NCI-H2029 (cell line): ENCODE measurements around the gene NELL1.
"Not testable (repeated sequence)": the region's sequence is repeated elsewhere in the genome, so short reads cannot be mapped to it uniquely, and the experiment has no call there.

Experiments
- DNase-seq: peaks from one replicate; lab custom pipeline; 2025; lab: John Stamatoyannopoulos, UW

NELL1 gene

GRCh38 chr11:20770414-20770946 lies 101.1 kb downstream of the NELL1 start:
- no peak for DNase-seq

- DNase-seq: no peak
Observed at GRCh38 chr11:20771026-20771425, 101.6 kb downstream of the NELL1 start.

DNA sequence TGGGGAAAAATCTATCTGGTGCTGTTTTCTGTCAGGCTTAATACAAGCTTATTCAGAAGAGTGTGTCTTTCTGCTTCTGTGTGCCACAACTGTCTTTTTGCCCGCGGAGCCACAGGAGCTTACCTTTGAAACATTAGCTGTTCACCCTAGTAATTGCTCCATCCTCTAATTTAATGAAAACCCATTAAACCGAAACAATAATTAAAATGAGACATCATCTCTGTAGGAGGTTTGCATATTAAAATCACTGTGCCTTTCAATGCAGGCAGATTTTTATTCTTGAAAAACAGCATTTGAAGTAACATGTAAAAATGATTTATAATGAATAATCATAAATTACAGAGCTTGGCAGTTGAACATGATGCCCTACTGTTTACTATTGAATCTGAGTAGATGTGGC lies 102.3 kb downstream of the NELL1 start:
- no peak for DNase-seq

GRCh38 chr11:20775331-20775730 lies 105.9 kb downstream of the NELL1 start:
- no peak for DNase-seq

- DNase-seq: no peak
Observed at GRCh38 chr11:20782775-20783174, 113.4 kb downstream of the NELL1 start.

DNA sequence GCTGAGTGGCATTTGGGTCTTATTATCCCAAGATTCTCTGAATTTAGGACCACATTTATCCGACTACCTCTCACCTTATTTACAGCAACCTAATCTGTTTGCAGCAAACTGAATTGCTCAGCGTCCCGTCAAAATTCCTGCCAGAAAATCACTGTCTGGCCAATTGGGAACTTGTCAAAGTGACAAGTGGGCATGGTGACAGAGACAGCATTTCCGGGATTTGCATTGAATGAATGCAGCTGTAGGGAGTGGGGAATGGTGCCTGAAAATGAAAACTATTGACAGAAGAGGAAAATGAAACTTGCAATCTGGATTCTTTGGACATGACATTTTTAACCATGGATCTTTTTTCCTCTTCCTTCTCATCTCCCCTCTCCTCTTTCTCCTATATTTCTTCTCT lies 113.8 kb downstream of the NELL1 start:
- no peak for DNase-seq

DNA sequence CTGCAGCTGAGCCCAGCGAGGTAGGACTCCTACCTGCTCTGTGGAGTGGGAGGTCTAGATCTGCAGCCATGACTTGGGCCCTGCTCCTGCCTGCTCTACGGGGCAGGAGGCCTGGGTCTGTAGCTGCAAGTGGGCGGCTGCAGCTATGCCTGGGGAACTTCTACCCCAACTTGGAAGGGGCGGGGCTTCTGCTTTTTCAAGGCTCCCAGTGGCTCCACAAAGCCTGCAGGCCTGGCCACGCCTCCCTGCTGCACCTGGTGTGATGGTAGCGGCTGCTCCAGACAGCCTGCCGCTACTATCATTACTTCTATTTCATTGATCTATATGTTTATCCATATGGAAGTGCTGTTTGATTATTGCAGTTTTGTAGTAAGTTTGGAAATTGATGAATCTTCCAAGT lies 121.2 kb downstream of the NELL1 start:
- no peak for DNase-seq

DNA sequence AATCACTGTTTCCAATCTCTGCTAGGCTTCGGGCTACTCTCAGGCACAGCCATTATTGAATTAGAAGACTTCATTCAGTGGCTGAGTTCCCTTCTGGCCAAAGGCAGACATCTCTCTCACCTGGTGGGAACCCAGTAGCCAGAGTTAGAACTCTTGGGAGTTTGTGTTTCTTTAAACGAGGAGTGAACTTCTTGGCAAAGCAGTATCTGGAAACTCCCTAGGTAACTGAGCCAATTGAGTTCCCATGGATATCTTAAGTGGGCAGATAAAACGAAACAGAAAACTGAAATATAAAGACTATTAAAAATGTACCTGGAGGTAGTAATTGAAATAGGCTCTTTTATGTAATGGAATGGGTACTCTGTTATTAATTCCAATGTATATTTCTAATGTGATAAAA lies 125.6 kb downstream of the NELL1 start:
- DNase-seq: no peak

GRCh38 chr11:20808328-20808727 lies 138.9 kb downstream of the NELL1 start:
- DNase-seq: no peak

- no peak for DNase-seq
Observed at GRCh38 chr11:20821046-20821445, 151.7 kb downstream of the NELL1 start.

GRCh38 chr11:20821470-20821869 lies 152.1 kb downstream of the NELL1 start:
- no peak for DNase-seq

DNA sequence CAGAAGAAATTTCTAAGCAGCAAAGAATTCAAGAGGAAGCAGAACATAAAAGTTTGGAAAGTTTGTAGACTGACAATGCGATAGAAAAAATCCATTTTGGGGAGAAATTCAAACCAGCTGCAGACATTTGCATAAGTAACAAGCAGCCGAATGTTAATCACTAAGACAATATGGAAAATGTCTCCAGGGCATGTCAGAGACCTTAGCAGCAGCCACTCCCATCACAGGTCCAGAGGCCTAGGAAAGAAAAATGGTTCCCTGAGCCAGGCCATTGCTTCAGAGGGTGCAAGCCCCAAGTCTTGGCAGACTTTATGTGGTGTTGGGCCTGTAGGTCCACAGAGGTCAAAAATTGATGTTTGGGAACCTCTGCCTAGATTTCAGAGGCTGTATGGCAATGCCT lies 155.4 kb downstream of the NELL1 start:
- DNase-seq: no peak

DNA sequence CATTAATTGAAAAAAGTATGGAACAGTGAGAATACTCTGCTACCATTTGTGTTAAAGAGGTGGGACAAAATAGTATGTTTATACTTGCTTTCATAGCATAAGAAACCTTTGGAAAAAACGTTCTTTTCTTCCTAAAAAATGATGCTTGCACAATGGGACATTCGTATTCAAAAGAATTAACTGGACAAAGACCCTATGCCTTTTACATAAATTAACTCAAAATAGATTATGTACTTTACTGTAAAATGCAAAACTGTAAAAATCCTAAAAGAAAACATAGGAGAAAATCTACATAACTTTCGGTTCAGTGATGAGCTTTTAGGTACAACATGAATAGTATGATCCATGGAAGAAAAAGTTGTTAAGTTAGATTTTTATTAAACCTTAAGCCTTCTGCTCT lies 166.2 kb downstream of the NELL1 start:
- no peak for DNase-seq

DNA sequence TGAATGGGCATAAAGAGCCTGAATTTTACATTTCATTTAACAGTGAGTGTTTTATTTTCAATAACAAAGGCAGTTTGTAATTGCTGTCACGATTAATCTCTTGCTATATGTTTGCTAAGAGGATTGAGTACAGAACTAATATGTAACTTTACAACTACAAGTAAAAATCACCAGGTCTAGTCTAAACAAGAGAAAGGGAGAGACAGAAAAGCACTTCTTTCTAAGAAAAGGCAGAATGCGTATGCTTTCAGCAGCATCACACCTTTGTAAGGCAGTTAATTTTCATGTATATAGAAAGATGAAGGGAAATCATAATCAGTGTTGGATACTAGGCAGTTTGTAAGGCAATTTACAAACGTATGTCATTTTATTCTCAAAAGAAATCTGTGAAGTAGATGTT lies 169.8 kb downstream of the NELL1 start:
- no peak for DNase-seq

GRCh38 chr11:20840341-20840740 lies 171.0 kb downstream of the NELL1 start:
- DNase-seq: peak; percentile 83

DNA sequence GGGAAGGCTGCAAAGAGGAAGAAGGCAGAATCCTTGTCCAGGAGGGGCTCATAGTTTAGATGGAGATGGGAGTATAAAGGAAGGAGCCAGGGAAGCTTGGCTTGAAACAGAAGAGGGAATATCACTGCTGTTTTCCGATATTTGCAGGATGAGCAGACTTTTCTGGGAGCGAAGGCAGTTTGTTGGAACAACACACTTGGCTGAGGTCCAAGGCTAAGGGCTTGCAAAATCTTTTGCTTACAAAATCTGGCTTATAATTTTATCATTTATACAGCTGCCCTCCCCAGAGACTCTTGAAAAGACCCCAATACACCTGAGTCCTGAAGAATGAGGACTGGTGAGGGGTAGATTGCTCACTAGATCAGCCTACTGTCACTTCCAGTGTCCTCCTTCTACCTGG lies 174.8 kb downstream of the NELL1 start:
- DNase-seq: no peak

DNA sequence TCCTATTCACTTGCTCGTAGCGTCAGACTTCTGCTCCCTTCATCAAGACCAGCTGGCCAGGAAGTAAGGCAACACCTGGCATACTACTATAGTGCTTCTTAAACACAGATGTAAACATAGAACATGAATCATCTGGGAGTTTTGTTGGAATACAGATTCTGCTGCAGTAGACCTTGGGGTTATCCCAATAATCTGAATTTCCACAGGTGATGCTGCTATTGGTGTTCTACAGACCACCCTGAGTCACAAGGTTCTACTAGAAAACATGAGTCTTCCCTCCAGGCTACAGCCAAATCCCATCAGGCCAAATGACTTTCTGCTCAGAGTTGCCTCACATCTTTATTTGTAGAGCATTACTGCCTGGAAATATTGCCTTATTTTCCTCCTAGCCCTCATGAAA lies 175.2 kb downstream of the NELL1 start:
- peak; percentile 86 for DNase-seq

DNA sequence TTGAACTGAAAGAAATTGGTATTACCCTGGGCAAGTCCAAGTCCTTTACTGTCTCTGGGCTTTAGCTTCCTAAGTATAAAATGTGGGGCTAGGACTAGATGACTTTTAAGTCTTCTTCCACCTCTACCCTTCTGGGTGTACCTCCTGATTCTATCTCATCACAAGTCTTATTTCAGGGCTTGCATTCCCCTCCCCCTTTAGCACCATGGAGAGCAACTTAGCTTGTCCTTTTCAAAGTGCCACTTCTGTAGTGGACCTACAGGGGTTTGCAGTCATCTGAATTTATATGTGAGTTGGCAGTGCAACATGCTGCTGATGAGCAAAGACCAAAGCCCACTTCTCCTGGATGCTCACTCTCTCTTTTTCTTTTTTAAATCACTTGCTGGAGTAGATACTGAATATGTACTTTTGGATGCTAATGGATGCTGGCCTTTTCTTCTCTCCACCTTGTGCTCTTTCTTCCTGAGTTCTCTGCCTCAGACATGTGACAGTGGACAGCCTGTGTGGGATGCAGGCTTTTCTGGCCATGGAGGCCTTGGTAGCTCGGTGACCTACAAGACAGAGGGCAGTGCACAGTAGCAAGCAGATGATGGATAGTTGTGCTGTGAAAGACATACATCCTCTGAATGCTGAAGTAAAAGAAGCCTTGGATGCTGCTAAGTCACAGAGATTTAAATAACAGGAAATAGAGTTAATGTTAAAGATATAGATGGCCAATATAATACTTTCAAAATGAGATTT lies 185.0 kb downstream of the NELL1 start:
- no peak for DNase-seq

DNA sequence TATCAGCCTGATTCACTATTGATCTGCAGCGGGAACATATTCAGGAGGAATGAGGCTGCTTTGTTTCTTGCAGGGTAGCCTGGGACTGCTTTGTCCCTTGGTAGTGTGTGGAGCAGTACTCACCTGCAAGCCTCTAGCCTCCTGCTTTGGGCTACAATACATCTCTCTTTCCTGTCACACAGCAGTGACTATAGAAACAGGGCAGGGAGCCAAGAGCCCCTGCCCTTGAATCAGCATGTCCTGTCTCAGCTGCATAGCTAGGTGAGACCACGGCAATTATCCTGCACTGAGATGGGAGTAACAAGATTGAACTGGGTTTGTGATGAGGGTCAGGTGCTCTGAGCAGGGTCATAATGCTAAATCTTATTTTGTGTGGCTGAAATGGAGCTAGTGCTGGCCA lies 191.9 kb downstream of the NELL1 start:
- DNase-seq: peak; percentile 86

- not testable (repeated sequence) for DNase-seq
Observed at GRCh38 chr11:20862263-20862662, 192.9 kb downstream of the NELL1 start.

DNA sequence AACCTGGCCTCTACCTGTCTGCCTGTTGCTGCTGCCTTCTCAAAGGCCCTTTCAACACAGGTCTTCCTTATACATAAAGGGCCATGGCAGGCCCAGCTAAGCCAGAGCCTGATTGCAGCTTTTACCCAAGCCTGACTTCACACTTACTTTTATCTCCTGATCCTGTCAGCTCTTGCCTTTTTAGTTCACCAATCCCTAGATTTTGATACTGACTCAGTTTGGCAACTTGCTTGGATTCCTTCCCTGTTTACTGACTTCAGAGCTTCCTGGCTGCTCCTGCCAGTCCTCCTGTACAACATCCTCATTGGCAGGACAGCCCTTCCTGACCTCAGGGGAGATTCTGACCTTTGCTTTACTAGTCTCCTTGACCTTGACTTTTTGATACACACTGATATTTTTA lies 195.2 kb downstream of the NELL1 start:
- DNase-seq: no peak

DNA sequence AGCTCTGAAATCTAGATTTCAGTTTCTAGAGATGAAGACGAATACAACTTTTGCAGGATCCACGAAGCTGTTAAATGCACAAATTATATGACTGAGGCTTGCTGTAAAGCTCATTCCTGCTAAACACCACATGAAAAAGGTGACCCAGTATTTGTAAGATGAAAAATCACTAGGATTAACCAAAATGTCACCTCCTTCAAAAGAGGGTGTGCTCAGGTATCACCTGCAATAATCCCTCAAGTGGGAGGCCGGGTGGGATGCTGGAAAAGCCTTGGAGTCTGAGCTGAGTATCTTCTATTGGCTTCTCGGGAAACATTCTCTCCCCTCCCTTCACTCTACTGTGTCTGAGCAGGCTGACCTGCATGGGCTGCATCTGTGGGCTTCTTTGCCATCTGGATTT lies 195.8 kb downstream of the NELL1 start:
- DNase-seq: no peak

DNA sequence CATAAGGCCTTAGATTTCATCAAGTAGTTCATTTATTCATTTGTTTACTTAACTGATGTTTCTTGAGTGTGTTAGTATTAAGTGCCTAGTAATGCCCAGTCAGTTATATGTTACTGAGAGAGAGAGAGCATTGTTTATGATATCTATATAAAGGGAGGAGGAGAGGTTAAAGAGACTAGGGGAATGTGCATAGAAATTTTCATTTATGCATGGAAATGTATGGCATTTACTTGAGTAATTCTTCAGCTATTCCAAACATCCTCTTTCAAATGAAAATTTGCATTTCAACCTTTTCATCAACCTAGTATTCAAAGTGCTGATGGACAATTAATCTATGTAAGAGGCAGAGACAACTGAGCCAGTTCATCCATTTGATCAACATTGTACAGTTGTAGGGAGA lies 199.7 kb downstream of the NELL1 start:
- no peak for DNase-seq

DNA sequence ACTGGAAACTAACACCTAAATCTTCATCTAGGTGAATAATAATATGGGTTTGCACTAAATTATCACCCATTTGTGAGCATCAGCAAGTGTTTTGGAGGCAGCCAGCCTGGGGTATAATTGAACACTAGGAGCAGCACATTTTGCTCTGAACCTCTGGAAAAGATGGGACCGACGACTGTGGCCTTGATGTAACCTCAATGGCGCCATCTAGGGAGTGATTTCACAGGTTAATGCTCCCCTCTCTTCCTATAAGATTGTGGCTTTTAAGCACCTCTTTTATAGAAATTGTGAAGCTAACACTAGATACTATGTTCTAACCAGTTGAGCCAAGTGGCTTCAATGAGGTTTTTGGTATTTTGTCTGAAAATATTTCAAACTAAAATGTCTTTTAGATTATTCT lies 203.7 kb downstream of the NELL1 start:
- DNase-seq: peak; percentile 78
